HPDE6-E6E7 (cell line): ENCODE results near the gene BMP8A.
"Not testable (repeated sequence)": the region's sequence is repeated elsewhere in the genome, so short reads cannot be mapped to it uniquely, and the experiment has no call there.

Experiments used
- DNase-seq: peaks from one replicate; pipeline ENCODE4 v3.0.0; 2011; ENCODE audit warnings: missing footprints; ENCODE audit errors: extremely low spot score

The BMP8A gene

GRCh38 chr1:39526466-39527189 lies 35.2 kb downstream of the BMP8A start:
- no peak for DNase-seq

GRCh38 chr1:39527190-39527579 lies 35.7 kb downstream of the BMP8A start:
- DNase-seq = not testable (repeated sequence)

GRCh38 chr1:39528082-39528481 lies 36.6 kb downstream of the BMP8A start:
- no peak for DNase-seq

- no peak for DNase-seq
Measured at GRCh38 chr1:39529901-39530535, 38.6 kb downstream of the BMP8A start.

GRCh38 chr1:39531526-39531925 lies 40.1 kb downstream of the BMP8A start:
- no peak for DNase-seq

- no peak for DNase-seq
Measured at GRCh38 chr1:39533442-39533841, 42.0 kb downstream of the BMP8A start.

GRCh38 chr1:39538531-39539251 lies 47.3 kb downstream of the BMP8A start:
- no peak for DNase-seq

- peak; percentile 54 for DNase-seq
Measured at GRCh38 chr1:39539252-39539790, 47.9 kb downstream of the BMP8A start.

GRCh38 chr1:39540504-39541031 lies 49.1 kb downstream of the BMP8A start:
- no peak for DNase-seq

GRCh38 chr1:39542924-39543323 lies 51.5 kb downstream of the BMP8A start:
- no peak for DNase-seq

- no peak for DNase-seq
Measured at GRCh38 chr1:39544327-39544726, 52.9 kb downstream of the BMP8A start.

GRCh38 chr1:39545531-39545930 lies 54.1 kb downstream of the BMP8A start:
- DNase-seq = no peak

- no peak for DNase-seq
Measured at GRCh38 chr1:39554277-39554676, 62.8 kb downstream of the BMP8A start.

- DNase-seq = no peak
Measured at GRCh38 chr1:39561279-39561678, 69.8 kb downstream of the BMP8A start.

- DNase-seq = no peak
Measured at GRCh38 chr1:39562886-39563285, 71.5 kb downstream of the BMP8A start.

- no peak for DNase-seq
Measured at GRCh38 chr1:39563669-39564068, 72.2 kb downstream of the BMP8A start.

- DNase-seq = no peak
Measured at GRCh38 chr1:39564340-39564739, 72.9 kb downstream of the BMP8A start.

- no peak for DNase-seq
Measured at GRCh38 chr1:39564941-39565340, 73.5 kb downstream of the BMP8A start.

GRCh38 chr1:39566441-39567137 lies 75.2 kb downstream of the BMP8A start:
- DNase-seq = no peak

GRCh38 chr1:39567302-39567701 lies 75.9 kb downstream of the BMP8A start:
- DNase-seq = no peak

- DNase-seq = no peak
Measured at GRCh38 chr1:39568208-39568607, 76.8 kb downstream of the BMP8A start.

GRCh38 chr1:39569034-39569433 lies 77.6 kb downstream of the BMP8A start:
- no peak for DNase-seq
